Measurements from ENCODE around the gene ATPAF1.
"Not testable (repeated sequence)": the region's sequence is repeated elsewhere in the genome, so short reads cannot be mapped to it uniquely, and the experiment has no call there.

The ATPAF1 gene, protein sequence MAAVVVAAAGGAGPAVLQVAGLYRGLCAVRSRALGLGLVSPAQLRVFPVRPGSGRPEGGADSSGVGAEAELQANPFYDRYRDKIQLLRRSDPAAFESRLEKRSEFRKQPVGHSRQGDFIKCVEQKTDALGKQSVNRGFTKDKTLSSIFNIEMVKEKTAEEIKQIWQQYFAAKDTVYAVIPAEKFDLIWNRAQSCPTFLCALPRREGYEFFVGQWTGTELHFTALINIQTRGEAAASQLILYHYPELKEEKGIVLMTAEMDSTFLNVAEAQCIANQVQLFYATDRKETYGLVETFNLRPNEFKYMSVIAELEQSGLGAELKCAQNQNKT

DNA sequence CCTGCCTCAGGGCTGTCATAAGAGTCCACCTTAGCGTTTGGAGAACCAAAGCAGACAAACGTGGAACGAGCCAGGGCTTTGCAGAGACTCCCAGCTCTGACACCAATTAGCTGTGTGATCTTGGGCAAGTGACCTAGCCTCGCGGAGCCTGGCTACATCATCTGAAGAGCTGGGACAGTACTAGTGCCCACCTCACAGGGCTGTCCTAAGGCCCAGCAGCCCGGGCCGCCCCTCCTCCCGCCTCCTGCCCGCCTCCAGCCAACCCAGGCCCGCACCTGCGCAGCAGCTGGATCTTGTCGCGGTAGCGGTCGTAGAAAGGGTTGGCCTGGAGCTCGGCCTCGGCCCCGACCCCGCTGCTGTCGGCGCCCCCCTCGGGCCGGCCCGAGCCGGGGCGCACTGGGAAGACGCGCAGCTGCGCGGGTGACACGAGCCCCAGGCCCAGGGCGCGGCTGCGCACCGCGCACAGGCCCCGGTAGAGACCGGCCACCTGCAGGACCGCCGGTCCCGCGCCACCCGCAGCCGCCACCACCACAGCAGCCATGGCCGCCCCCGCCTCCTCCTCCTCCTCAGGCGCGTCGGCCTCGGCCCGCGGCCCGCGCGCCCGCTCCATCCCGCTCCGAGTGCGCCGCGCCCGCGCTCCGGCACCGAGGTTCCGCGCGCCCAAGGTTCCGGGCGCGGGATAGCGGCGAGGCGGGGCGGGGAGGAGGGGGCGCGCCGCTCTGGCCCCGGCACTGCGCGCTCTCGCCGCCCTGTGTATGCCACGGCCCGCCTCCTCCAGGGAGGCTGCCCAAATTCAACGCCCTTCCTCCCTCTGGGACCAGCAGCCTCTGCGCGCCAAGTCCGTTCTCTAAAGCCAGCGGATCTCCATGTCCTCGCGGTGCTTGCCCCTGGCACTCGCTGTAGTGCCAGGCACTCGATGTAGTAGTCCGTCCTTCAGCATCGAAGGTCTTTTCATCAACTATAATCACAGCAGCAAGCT, at the start of gene ATPAF1:
ATPAF1 (minus strand) TSS at position 583 of the 979 bp plus-strand sequence; CDS start at position 541, 42 bp downstream.
- H3K27me3 ChIP-seq (ENCODE audit: control insufficient read depth, insufficient read depth, low read length): no peaks in the 10 kb centered on the region
- peak within 1 kb of the TSS; percentile 66 for H3K9ac ChIP-seq (ENCODE audit: low read length)
- peak within 1 kb of the TSS; percentile 81 for H3K27ac ChIP-seq (ENCODE audit: low read depth, low read length)
- peak within 1 kb of the TSS; percentile 88 for H3K4me3 ChIP-seq (ENCODE audit: low read length)
- H3K36me3 ChIP-seq (ENCODE audit: control insufficient read depth, insufficient read depth, low read length): peaks cover 5% of the 10 kb centered on the region
- H3K4me1 ChIP-seq (ENCODE audit: control insufficient read depth, insufficient read depth, low read length): peaks cover 15% of the 10 kb centered on the region

DNA sequence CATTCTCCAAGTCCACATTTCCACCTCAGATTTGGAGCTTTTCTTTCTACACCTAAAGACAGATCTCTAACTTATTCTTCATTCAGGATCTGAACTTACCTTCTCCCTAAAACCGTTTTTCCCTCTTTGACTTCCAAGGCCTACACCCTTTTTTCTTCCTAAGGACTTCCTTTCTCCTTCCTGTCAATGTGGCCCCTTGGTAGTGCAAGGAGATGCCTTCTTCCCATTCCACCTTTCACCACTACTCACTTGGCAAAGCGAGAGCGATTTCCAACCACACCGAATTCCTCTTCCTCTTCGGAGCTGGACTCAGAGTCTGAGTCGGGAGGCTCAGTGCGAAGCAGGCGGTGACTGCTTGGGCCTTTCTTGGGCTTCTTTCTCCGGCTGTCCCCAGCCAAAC, 49.5 kb upstream of the ATPAF1 start:
- peaks cover 8% of the 10 kb centered on the region for H3K36me3 ChIP-seq (ENCODE audit: control insufficient read depth, insufficient read depth, low read length)
- H3K9ac ChIP-seq (ENCODE audit: low read length): peak overlapping the region; percentile 10
- no peak overlapping the region for H3K27ac ChIP-seq (ENCODE audit: low read depth, low read length)
- peaks cover 19% of the 10 kb centered on the region for H3K4me1 ChIP-seq (ENCODE audit: control insufficient read depth, insufficient read depth, low read length)
- peak overlapping the region; percentile 92 for H3K4me3 ChIP-seq (ENCODE audit: low read length)
- no peaks in the 10 kb centered on the region for H3K27me3 ChIP-seq (ENCODE audit: control insufficient read depth, insufficient read depth, low read length)

DNA sequence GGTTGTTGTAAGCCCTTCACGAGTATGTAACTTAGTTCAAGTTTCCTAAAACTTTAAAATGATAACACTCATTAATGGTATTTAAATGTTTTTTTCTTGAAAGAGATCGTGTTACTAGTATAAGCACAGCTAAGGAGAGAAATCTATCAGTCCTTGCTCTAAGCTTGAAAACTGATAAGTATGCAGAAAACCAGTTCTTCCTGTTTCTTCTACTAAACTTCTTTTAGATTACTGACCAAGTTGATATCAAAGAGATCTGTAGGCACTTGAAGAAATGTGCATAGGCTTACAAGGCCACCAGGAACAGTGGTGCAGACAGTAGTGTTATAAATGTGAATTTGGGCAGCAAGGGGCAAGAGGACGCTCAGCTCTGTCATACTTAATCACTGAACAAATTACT, 46.8 kb upstream of the ATPAF1 start:
- Histone ChIP-seq H3K27ac (ENCODE audit: low read depth, low read length) (no peak overlapping the region), H3K9ac (ENCODE audit: low read length) (no peak overlapping the region), H3K27me3 (ENCODE audit: control insufficient read depth, insufficient read depth, low read length) (no peaks in the 10 kb centered on the region), H3K4me1 (ENCODE audit: control insufficient read depth, insufficient read depth, low read length) (peaks cover 19% of the 10 kb centered on the region), H3K36me3 (ENCODE audit: control insufficient read depth, insufficient read depth, low read length) (peaks cover 8% of the 10 kb centered on the region), H3K4me3 (ENCODE audit: low read length) (no peak overlapping the region)

DNA sequence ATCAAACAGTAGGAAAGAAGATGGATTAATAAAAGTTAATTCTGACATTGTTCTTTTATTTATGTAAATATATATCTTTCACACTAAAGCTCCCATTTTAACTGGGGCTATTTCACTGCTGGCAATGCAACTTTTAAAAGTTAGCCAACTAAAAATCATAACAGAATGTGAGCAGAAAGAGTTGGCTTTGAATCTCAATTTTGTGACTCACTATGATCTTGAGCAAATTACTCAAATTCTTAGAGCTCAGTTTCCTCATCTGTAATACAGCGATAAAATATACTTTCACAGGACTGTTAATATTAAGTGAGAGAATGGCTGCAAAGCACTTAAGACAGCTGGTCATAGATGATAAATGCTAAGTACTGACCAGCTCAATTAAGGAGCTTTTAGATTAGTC, 40.0 kb upstream of the ATPAF1 start:
- Histone ChIP-seq H3K27ac (ENCODE audit: low read depth, low read length) (no peak overlapping the region), H3K27me3 (ENCODE audit: control insufficient read depth, insufficient read depth, low read length) (no peaks in the 10 kb centered on the region), H3K4me3 (ENCODE audit: low read length) (no peak overlapping the region), H3K36me3 (ENCODE audit: control insufficient read depth, insufficient read depth, low read length) (peaks cover 8% of the 10 kb centered on the region), H3K4me1 (ENCODE audit: control insufficient read depth, insufficient read depth, low read length) (no peaks in the 10 kb centered on the region), H3K9ac (ENCODE audit: low read length) (no peak overlapping the region)

DNA sequence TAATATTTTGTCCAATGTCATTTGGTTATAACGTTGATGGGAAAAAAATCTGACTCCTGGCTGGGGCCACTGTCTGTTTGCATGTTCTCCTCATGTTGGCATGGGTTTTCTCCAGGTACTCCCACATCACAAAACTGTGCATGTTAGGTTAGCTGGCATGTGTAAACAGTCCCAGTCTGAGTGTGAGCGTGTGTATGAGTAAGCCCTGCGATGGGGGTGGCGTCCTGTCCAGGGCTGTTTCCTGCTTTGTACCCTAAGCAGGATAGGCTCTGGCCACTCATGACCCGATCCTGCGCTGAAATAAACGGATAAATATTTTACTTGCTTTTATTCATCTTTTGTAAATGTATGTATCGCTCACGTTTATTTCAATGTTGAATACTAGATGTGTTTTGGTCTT, 37.2 kb upstream of the ATPAF1 start:
- no peaks in the 10 kb centered on the region for H3K4me1 ChIP-seq (ENCODE audit: control insufficient read depth, insufficient read depth, low read length)
- no peak overlapping the region for H3K9ac ChIP-seq (ENCODE audit: low read length)
- no peaks in the 10 kb centered on the region for H3K27me3 ChIP-seq (ENCODE audit: control insufficient read depth, insufficient read depth, low read length)
- H3K27ac ChIP-seq (ENCODE audit: low read depth, low read length): no peak overlapping the region
- peaks cover 6% of the 10 kb centered on the region for H3K36me3 ChIP-seq (ENCODE audit: control insufficient read depth, insufficient read depth, low read length)
- H3K4me3 ChIP-seq (ENCODE audit: low read length): no peak overlapping the region

DNA sequence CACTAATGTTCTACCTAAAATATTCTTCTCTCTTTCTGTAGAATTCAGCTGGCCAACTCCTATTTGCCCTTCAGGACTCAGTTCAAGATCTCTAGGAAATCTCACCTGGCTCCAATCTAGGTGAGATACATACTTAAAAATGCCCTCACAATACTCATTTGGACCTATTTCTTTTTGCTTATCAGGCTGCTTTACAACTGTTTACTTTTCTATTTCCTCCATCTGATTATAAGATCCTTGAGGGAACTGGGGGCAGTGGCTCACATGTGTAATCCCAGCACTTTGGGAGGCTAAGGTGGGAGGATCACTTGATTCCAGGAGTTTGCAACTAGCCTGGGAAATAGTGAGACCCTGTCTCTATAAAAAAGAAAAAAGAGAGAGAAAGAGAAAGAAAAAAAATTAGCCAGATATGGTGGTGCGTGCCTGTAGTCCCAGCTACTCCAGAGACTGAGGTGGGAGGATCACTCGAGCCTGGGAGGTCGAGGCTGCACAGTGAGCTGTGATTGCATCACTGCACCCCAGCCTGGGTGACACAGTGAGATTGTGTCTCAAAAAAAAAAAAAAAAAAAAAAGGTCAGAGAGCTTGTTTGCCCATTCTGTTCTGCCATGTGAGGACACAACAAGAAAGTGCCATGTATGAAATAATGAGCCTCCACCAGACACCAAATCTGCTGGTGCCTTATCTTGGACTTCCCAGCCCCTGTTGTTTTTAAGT, 35.9 kb upstream of the ATPAF1 start:
- H3K9ac ChIP-seq (ENCODE audit: low read length): no peak overlapping the region
- peaks cover 6% of the 10 kb centered on the region for H3K36me3 ChIP-seq (ENCODE audit: control insufficient read depth, insufficient read depth, low read length)
- no peaks in the 10 kb centered on the region for H3K27me3 ChIP-seq (ENCODE audit: control insufficient read depth, insufficient read depth, low read length)
- no peak overlapping the region for H3K4me3 ChIP-seq (ENCODE audit: low read length)
- H3K27ac ChIP-seq (ENCODE audit: low read depth, low read length): no peak overlapping the region
- no peaks in the 10 kb centered on the region for H3K4me1 ChIP-seq (ENCODE audit: control insufficient read depth, insufficient read depth, low read length)

DNA sequence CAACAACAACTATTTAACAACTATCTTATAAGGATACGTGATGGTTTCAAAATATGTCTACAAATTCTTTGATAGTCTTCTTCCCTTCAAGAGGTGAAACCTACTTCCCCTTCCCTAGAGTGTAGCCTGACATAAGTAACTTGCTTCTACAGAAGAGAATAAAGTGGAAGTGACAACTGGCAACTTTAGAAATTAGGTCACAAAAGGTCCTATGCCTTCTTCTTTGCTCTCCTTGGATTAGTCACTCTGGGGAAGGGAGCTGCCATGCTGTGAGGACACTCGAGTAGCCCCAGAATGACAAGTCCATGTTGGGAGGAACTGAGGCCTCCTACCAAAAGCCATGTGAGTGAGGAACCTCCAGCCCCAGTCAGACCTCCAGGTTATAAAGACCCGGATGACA, 31.5 kb upstream of the ATPAF1 start:
- Histone ChIP-seq H3K27me3 (ENCODE audit: control insufficient read depth, insufficient read depth, low read length) (no peaks in the 10 kb centered on the region), H3K36me3 (ENCODE audit: control insufficient read depth, insufficient read depth, low read length) (peaks cover 6% of the 10 kb centered on the region), H3K4me3 (ENCODE audit: low read length) (no peak overlapping the region), H3K9ac (ENCODE audit: low read length) (no peak overlapping the region), H3K4me1 (ENCODE audit: control insufficient read depth, insufficient read depth, low read length) (no peaks in the 10 kb centered on the region), H3K27ac (ENCODE audit: low read depth, low read length) (no peak overlapping the region)

DNA sequence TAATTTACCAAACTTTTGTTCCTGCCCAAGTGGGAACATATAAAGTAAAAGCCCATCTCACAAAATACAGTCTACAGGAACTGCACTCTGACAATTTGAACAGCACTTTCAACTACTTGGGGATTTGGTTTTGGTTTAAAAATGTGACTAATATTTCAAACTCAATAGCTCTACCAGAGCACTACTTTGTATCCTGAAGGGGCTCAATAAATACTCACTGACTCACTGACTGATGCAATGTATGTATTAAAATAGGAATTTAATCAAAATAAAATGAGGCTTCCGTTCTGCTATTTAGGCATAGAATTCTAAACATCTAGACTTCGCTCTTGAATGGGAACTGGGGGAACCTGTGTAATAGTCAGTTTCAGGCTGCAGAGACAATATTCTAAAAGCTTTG, 28.9 kb upstream of the ATPAF1 start:
- H3K4me3 ChIP-seq (ENCODE audit: low read length): no peak overlapping the region
- no peak overlapping the region for H3K9ac ChIP-seq (ENCODE audit: low read length)
- peaks cover 4% of the 10 kb centered on the region for H3K4me1 ChIP-seq (ENCODE audit: control insufficient read depth, insufficient read depth, low read length)
- H3K36me3 ChIP-seq (ENCODE audit: control insufficient read depth, insufficient read depth, low read length): peaks cover 6% of the 10 kb centered on the region
- H3K27me3 ChIP-seq (ENCODE audit: control insufficient read depth, insufficient read depth, low read length): no peaks in the 10 kb centered on the region
- no peak overlapping the region for H3K27ac ChIP-seq (ENCODE audit: low read depth, low read length)

DNA sequence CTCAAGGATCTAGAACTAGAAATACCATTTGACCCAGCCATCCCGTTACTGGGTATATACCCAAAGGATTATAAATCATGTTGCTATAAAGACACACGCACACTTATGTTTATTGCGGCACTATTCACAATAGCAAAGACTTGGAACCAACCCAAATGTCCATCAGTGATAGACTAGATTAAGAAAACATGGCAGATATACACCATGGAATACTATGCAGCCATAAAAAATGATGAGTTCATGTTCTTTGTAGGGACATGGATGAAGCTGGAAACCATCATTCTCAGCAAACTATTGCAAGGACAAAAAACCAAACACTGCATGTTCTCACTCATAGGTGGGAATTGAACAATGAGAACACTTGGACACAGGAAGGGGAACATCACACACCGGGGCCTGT, 26.5 kb upstream of the ATPAF1 start:
- peaks cover 16% of the 10 kb centered on the region for H3K36me3 ChIP-seq (ENCODE audit: control insufficient read depth, insufficient read depth, low read length)
- not testable (repeated sequence) for H3K27ac ChIP-seq (ENCODE audit: low read depth, low read length); H3K4me1 ChIP-seq (ENCODE audit: control insufficient read depth, insufficient read depth, low read length); H3K27me3 ChIP-seq (ENCODE audit: control insufficient read depth, insufficient read depth, low read length); H3K9ac ChIP-seq (ENCODE audit: low read length); H3K4me3 ChIP-seq (ENCODE audit: low read length)

DNA sequence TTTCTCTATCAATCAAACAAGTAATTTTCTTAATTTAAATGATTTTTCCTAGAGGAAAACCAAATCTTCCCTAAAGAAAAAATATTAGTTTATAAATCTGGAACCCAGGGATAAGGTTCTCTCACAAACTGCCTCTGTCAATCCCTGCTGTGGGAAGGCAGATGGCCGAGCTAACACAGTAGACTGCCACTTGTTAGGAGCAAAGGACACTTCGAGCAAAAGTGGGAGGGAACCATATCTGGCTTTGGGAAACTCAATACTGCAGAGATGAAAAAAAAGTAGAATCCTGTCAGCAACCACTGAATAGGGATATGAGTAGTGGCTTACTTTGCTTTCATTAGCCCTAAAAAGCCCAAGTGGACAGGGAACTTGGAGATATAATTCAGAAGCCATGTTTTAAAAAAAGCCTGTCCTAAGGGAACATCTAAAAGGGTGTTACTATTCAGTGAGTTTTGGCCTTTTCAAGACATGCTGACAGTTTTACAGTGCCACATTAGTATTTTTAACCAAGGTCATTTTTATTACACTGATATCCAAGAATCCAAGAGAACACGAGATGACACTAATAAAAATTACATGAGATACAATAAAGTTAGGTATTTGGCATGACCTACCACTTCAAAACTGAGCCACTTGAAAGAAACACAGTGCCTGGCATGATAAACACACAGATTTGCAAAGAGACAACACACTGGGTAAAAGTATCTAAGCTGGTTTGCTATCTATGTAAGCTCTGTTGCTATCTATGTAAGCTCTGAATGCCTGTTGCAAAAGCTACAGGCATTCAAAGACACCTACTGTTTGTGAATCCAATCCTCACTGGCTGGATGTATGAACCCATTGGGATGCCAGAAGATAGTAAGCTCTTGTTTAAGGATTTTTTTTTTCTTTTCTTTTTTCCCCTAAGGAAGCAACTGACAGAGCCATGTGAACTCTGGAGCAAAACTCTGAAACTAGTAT, 24.9 kb upstream of the ATPAF1 start:
- H3K27me3 ChIP-seq (ENCODE audit: control insufficient read depth, insufficient read depth, low read length): no peaks in the 10 kb centered on the region
- H3K4me1 ChIP-seq (ENCODE audit: control insufficient read depth, insufficient read depth, low read length): peaks cover 6% of the 10 kb centered on the region
- no peak overlapping the region for H3K27ac ChIP-seq (ENCODE audit: low read depth, low read length)
- H3K9ac ChIP-seq (ENCODE audit: low read length): no peak overlapping the region
- H3K4me3 ChIP-seq (ENCODE audit: low read length): no peak overlapping the region
- H3K36me3 ChIP-seq (ENCODE audit: control insufficient read depth, insufficient read depth, low read length): peaks cover 21% of the 10 kb centered on the region

DNA sequence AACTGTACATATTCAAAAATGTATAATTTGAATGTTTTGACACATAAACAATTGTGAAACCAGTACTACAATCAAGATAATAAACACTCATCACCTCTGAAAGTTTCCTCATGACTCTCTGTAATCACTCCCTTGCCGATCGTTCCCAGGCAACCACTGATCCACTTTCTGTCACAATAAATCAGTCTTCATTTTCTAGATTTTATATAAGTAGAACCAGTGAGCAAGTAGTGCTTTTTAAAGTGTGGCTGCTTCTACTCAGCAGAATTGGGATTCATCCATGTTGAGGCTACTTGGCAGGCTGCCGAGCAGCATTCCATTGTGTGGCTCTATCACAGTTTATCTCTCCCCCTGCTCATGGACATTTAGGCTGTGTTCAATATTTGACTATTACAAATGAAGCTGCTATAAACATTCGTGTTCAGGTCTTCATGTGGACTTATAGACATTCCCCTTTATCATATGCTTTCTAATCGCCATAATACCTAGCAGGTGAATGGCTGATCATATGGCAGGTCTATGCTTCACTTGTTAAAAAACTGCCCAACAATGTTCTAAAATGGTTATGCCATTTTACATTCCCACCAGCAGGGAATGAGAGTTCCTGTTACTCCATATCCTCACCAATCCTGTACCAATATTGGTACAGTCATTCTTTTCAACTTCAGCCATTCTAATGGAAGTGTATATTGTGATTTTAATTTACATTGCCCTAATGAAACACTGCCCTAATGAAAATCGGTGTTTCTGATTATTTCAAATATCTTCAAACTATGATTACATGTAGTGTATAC, 24.0 kb upstream of the ATPAF1 start:
- no peak overlapping the region for H3K4me3 ChIP-seq (ENCODE audit: low read length)
- H3K27me3 ChIP-seq (ENCODE audit: control insufficient read depth, insufficient read depth, low read length): no peaks in the 10 kb centered on the region
- H3K36me3 ChIP-seq (ENCODE audit: control insufficient read depth, insufficient read depth, low read length): peaks cover 21% of the 10 kb centered on the region
- H3K9ac ChIP-seq (ENCODE audit: low read length): no peak overlapping the region
- H3K4me1 ChIP-seq (ENCODE audit: control insufficient read depth, insufficient read depth, low read length): peaks cover 6% of the 10 kb centered on the region
- H3K27ac ChIP-seq (ENCODE audit: low read depth, low read length): no peak overlapping the region
